RWPE1 (cell line): ENCODE data around the gene TMEM92.
"Not testable (repeated sequence)": the region's sequence is repeated elsewhere in the genome, so short reads cannot be mapped to it uniquely, and the experiment has no call there.

Experiments used
- CTCF ChIA-PET: fragments of 350-600 bp; sonication (Branson Sonifier 250); formaldehyde crosslinking; extraction: SDS; loops from one replicate; lab custom pipeline; 2021; lab: Yijun Ruan, JAX
- POLR2A ChIA-PET: fragments of 400-600 bp; formaldehyde crosslinking; extraction: SDS; loops from one replicate; lab custom pipeline; 2020; ENCODE audit warnings: antibody characterized with exemption; ENCODE audit not compliant: low non-redundant PET; lab: Yijun Ruan, JAX
- DNase-seq: peaks from one replicate; pipeline ENCODE4 v3.0.0; 2012; ENCODE audit warnings: low spot score
- H3K27ac ChIP-seq: fragments of 450-650 bp; 2 replicates; pipeline ENCODE4 v1.5.1; 2017
- TF ChIP-seq, protein P1 (sequence below): fragments of 450-650 bp; conservative IDR thresholded peaks from 2 replicates; pipeline ENCODE4 v1.5.1; 2017; ENCODE audit warnings: low read depth, mild to moderate bottlenecking

Gene TMEM92

DNA sequence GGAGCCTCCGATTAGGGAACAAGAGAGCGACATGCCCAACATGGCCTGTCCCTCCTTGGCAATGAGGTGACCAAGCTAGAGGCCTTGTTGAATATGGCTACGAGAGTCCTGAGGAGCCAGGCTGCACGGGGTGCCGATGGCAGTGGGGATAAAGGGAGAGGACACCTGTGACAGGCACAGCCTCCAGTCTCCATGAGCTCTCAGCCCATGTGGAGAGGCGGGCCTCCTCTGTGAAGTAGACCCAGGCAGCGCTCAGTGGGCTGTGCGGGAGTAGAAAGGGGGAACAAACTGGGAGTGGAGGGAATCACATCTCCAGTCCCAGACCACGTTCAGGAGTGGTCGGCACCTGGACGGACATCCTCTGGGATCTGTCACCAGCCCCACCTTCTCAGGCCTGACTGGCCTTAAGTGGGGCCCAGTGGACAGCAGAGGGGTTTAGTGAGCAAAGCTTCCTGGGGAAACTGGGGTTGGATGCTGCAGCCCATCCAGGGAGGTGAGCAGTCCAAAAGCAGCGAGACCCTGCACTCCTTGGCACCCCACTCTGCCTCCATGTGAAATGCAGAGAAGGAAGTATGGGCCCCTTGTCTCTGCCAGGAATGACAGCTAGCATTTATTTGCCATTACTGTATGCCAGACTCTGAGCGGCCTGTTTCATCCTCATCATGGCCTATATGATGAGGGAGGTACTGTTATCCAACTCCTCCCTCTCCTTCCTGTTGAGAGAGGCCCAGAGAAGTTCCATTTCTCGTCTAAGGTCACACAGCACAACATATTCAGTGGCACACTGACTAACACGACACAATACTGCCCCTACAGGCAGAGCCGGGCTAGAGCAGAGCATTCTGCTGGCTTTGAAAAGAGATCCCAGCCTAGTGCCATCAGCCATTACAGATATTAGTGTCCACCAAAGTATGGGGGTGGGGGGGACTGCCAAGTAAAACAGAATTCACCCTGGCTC is 4.5 kb upstream of the TMEM92 start:
- DNase-seq: peak; percentile 62
- CTCF ChIA-PET: interaction anchor here (0.6 to 1.3 kb wide), 8 partner anchors 10 to 108 kb away, joined by 3 to 8 read pairs (median 4); no protein-coding TSS in a partner anchor

DNA sequence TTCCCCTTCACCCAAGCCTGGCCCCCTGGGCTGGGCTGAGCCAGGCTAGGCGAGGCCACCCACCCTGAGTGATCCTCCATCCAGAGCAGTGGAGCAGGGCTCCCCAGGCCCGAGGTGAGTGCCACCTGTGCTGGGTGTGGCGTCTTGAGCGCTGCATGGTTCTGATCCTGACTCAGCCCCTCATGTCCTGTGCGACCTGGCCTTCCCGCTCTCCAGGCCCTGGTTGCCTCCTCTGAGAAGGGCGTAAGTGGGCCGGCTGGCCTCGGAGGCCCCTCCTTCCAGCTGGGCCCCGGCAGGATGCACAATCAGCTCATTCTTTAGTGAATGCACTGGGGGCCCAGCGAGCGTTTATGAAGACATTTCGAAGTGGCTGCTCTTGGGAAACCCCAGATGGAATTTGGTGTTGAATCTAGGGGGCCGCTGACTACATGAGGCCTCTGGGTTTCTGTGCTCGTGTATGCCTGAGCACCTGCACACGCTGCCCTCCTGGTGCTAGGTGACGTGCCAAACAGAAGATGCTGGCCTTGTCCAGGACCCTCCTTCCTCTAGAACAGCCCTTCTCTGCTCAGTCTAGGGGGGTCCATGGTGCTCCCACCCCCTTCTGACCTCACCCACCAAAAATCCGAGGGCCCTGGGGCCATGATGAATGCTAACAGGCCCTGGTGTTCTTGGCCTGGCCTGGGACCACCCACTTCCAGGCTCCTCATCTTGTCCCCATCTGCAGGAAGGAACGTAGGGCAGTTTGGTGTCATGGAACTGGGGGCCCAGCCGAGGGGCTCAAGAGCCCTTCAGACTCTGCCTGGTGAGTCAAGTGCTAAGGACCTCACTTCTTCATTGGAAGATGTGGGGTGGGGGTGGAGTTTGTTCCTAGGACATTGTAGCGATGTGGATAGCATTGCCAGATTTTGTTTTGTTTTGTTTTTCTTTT is 3.6 kb upstream of the TMEM92 start:
- H3K27ac ChIP-seq: no peak overlapping the region
- ChIA-PET CTCF (interaction anchor here (0.6 to 1.3 kb wide), 3 partner anchors 49 to 271 kb away, joined by 3 to 4 read pairs (median 3); partner anchors contain the start of gene COL1A1), POLR2A (no interaction called here)
- no peak for DNase-seq
- TF ChIP-seq, protein P1, sequence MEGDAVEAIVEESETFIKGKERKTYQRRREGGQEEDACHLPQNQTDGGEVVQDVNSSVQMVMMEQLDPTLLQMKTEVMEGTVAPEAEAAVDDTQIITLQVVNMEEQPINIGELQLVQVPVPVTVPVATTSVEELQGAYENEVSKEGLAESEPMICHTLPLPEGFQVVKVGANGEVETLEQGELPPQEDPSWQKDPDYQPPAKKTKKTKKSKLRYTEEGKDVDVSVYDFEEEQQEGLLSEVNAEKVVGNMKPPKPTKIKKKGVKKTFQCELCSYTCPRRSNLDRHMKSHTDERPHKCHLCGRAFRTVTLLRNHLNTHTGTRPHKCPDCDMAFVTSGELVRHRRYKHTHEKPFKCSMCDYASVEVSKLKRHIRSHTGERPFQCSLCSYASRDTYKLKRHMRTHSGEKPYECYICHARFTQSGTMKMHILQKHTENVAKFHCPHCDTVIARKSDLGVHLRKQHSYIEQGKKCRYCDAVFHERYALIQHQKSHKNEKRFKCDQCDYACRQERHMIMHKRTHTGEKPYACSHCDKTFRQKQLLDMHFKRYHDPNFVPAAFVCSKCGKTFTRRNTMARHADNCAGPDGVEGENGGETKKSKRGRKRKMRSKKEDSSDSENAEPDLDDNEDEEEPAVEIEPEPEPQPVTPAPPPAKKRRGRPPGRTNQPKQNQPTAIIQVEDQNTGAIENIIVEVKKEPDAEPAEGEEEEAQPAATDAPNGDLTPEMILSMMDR: peak; percentile 50

More for the DNA sequence above, 4.5 kb upstream of the TMEM92 start:
- POLR2A ChIA-PET: interaction anchor here (0.5 kb wide), 1 partner anchor 21 kb away, joined by 4 read pairs; no protein-coding TSS in a partner anchor
- no peak overlapping the region for H3K27ac ChIP-seq
- TF ChIP-seq, protein P1: peak; percentile 83

DNA sequence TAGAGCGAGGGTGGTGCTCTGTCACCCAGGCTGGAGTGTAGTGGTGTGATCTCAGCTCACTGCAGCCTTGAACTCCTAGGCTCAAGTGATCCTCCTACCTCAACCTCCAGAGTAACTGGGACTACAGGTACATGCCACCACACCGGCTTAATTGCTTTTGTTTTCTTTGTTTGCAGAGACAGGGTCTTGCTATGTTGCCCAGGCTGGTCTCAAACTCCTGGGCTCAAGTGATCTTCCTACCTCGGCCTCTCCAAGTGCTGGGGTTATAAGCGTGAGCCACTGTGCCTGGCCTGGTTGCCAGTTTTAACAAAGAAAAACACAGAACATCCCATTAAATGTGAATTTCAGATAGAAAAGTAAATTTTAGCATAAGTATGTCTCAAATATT is 2.9 kb upstream of the TMEM92 start:
- POLR2A ChIA-PET, H3K27ac ChIP-seq: not testable (repeated sequence)

DNA sequence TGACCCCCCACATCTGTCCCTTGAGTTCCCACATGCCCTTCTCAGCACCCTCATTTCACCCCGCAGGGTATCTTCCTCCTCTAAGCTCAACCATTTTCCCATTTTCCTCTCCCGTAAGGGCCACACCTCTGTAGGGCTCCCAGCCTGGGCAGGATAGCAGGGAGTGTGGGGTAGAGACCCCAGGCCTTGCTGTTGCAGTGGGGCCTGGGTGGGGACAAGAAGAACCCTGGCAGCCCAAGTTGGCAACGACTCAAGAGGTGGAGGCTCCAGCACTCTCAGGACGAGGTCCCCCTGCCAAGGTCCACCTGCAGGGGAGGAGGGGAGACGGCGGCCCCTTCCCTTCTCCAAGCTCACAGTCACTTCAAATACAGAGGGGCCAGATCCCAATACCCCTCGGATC is 2.0 kb upstream of the TMEM92 start:
- ChIA-PET POLR2A (interaction anchor here (0.6 kb wide), 1 partner anchor 72 kb away, joined by 4 read pairs; no protein-coding TSS in a partner anchor), CTCF (interaction anchor here (0.6 to 2.4 kb wide), 9 partner anchors 9 to 688 kb away, joined by 3 to 9 read pairs (median 5); partner anchors contain the start of gene COL1A1)
- no peak for DNase-seq
- TF ChIP-seq, protein P1: no peak
- H3K27ac ChIP-seq: peak overlapping the region; percentile 39

More for the DNA sequence above, 2.9 kb upstream of the TMEM92 start:
- CTCF ChIA-PET: interaction anchor here (0.6 to 2.4 kb wide), 8 partner anchors 8 to 687 kb away, joined by 3 to 9 read pairs (median 4); partner anchors contain the start of gene COL1A1
- not testable (repeated sequence) for DNase-seq

DNA sequence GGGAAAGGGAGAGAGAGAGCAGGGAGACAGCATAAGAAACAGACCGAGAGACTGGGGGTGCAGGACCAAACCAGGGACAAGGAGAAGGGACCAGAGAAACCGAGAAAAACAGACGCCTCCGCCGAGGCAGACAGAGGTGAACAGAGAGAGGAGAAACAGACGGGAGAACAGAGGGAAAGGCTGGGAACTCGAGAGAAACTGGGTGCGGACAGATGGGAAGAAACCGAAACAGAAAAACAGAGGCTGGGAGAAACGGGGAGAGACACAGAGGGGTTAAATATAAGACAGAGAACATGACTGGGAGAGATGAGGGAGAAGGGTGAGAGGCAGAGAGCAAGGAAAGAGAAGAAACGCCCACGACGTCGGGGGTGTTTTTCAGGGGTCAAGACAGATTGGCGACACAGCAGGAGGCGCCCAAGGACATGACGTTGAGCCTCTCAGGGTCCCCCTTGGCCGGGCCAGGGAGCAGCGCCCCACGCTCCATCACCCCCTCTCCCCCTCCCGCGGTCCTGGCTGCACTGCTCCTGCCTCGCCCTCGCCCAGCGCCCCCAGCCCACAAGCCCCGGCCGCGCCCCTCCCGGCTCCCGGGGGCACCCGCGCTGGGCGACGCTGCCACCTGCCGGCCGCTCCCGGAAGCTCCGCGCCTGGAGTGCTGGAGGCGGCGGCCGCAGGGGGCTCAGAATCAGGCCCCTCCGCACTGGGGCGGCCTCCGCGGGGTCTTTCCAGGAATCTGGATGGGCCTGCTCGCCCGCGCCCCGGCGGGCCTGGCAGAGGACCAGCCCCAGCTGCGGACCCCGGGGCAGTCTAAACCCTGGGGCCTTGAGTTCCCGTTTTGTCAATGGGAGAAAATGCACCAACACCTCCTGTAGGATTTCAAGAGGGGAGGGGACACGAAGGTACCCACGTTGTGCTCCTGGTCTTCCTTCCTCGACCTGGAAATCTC is 1.3 kb upstream of the TMEM92 start:
- ChIA-PET CTCF (interaction anchor here (0.6 to 5.6 kb wide), 16 partner anchors 10 to 122 kb away, joined by 3 to 34 read pairs (median 4); partner anchors contain the start of gene COL1A1), POLR2A (interaction anchor here (0.6 kb wide), 1 partner anchor 125 kb away, joined by 3 read pairs; the partner anchor contains the start of gene LRRC59)
- TF ChIP-seq, protein P1: peak; percentile 98
- H3K27ac ChIP-seq: peak overlapping the region; percentile 39
- peak; percentile 46 for DNase-seq

DNA sequence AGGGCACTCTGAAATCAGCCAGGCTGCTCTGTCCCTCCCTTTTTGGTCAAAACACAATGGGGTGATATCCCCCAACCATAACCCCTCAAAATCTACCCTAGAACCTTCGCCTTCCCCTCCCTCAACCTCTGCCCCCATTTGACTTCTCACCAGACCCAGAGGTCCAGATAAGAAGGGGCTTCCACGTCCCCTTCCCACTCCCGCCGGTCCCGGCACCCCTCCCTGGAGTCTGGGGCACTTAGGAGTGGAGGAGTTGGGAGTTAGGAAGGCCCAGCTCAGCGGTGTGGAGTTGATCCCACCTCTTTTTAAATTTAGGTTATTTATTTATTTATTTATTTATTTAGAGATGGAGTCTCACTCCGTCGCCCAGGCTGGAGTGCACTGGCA is 619 bp upstream of the TMEM92 start:
- DNase-seq: no peak
- ChIA-PET CTCF (interaction anchor here (0.5 to 5.6 kb wide), 15 partner anchors 9 to 179 kb away, joined by 3 to 34 read pairs (median 4); partner anchors contain the start of gene COL1A1), POLR2A (no interaction called here)
- H3K27ac ChIP-seq: peak overlapping the region; percentile 39
- TF ChIP-seq, protein P1: no peak
